Measurements from ENCODE around the gene CELF1.
A peak's percentile ranks its signal among the peaks of the same experiment; 100 is the strongest.

CELF1 gene

DNA sequence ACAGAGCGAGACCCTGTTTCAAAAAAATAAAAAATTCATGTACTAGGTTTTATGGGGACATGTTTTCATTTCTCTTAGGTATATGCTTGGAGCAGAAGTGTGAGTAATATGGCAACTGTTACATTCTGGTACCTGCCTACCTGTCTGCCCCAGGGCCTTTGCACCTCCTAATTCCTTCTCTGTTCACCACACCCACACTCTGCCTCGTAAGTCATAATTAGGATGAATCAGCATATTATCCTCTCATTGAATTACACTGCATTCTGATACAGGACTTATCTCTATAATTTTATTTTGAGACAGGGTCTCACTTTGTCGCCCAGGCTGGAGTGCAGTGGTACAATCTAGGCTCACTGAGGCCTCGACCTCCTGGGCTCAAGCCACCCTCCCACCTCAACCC is 100.9 kb downstream of the CELF1 start:
- no peaks in the 10 kb centered on the region for H3K9me3 ChIP-seq (replicated peaks; ENCODE audit: low read length)
- peaks cover 6% of the 10 kb centered on the region for H3K36me3 ChIP-seq (ENCODE audit: insufficient read depth, low read length)
- H3K4me3 ChIP-seq (ENCODE audit: low read length): no peak overlapping the region
- peaks cover 19% of the 10 kb centered on the region for H3K4me1 ChIP-seq (ENCODE audit: control insufficient read depth, insufficient read depth, low read length)
- H3K4me2 ChIP-seq (ENCODE audit: low read length): no peak overlapping the region
- no peaks in the 10 kb centered on the region for H3K27me3 ChIP-seq (ENCODE audit: control insufficient read depth, insufficient read depth, low read length)
- no peak overlapping the region for H3K9ac ChIP-seq (ENCODE audit: low read depth, low read length)

GRCh38 chr11:47451436-47451835 is 101.5 kb downstream of the CELF1 start:
- Histone ChIP-seq H3K4me3 (ENCODE audit: low read length) (no peak overlapping the region), H3K9me3 (replicated peaks; ENCODE audit: low read length) (no peaks in the 10 kb centered on the region), H3K36me3 (ENCODE audit: insufficient read depth, low read length) (peaks cover 7% of the 10 kb centered on the region), H3K27me3 (ENCODE audit: control insufficient read depth, insufficient read depth, low read length) (no peaks in the 10 kb centered on the region), H3K4me2 (ENCODE audit: low read length) (no peak overlapping the region), H3K4me1 (ENCODE audit: control insufficient read depth, insufficient read depth, low read length) (peaks cover 22% of the 10 kb centered on the region), H3K9ac (ENCODE audit: low read depth, low read length) (no peak overlapping the region)

DNA sequence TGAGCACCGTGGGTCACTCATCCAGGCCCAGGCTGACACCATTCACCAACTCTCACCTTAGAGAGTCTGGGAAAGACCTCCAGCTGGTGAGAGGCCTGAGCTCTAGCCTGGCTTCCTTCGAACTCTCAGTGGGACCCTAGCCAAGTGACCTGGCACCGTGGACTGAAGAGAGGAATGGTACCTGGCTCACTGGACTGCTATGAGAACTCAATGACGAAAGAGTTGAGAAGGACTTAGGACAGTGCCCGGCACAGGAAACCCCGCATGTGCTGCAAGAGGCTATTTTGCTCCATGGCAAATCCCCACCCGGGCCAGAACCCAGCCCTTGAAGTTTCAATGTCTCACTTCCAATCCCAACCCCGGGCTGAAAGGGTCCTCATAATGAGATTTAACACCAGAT is 103.4 kb downstream of the CELF1 start:
- Histone ChIP-seq H3K9me3 (replicated peaks; ENCODE audit: low read length) (no peaks in the 10 kb centered on the region), H3K4me2 (ENCODE audit: low read length) (peak overlapping the region; percentile 79), H3K36me3 (ENCODE audit: insufficient read depth, low read length) (peaks cover 10% of the 10 kb centered on the region), H3K4me3 (ENCODE audit: low read length) (no peak overlapping the region), H3K27me3 (ENCODE audit: control insufficient read depth, insufficient read depth, low read length) (no peaks in the 10 kb centered on the region), H3K9ac (ENCODE audit: low read depth, low read length) (peak overlapping the region; percentile 86), H3K4me1 (ENCODE audit: control insufficient read depth, insufficient read depth, low read length) (peaks cover 22% of the 10 kb centered on the region)

GRCh38 chr11:47448566-47449427 is 104.1 kb downstream of the CELF1 start, which contains the start of gene RAPSN:
Gene RAPSN, minus strand, starts transcription at chr11:47449136. Its CDS starts 172 bp downstream, at chr11:47448964.
- H3K4me2 ChIP-seq (ENCODE audit: low read length): peak within 1 kb of the TSS; percentile 79
- H3K36me3 ChIP-seq (ENCODE audit: insufficient read depth, low read length): peaks cover 10% of the 10 kb centered on the region
- peak within 1 kb of the TSS; percentile 73 for H3K4me3 ChIP-seq (ENCODE audit: low read length)
- H3K4me1 ChIP-seq (ENCODE audit: control insufficient read depth, insufficient read depth, low read length): peaks cover 22% of the 10 kb centered on the region
- no peaks in the 10 kb centered on the region for H3K27me3 ChIP-seq (ENCODE audit: control insufficient read depth, insufficient read depth, low read length)
- H3K9me3 ChIP-seq (replicated peaks; ENCODE audit: low read length): no peaks in the 10 kb centered on the region
- peak within 1 kb of the TSS; percentile 86 for H3K9ac ChIP-seq (ENCODE audit: low read depth, low read length)

DNA sequence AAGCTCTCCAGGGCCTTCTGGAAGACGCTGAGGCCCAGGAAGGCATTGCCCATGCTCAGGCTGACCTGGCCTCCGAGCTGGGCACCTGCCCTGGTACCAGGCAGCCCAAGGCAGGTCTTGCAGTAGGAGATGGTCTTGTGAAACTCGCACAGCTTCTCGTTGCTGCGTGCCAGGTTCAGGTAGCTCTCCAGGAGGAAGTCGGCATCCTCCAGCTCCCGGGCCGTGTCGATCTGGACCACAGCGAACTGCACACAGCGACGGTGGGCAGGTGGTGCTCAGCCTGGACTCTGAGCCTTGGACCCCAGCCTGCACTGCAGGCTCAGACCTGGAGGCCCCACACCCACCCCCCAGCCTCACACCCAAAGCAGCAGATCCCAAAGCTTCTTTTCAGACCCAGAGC is 105.0 kb downstream of the CELF1 start:
- H3K36me3 ChIP-seq (ENCODE audit: insufficient read depth, low read length): peaks cover 16% of the 10 kb centered on the region
- peak overlapping the region; percentile 86 for H3K9ac ChIP-seq (ENCODE audit: low read depth, low read length)
- H3K9me3 ChIP-seq (replicated peaks; ENCODE audit: low read length): no peaks in the 10 kb centered on the region
- H3K4me2 ChIP-seq (ENCODE audit: low read length): peak overlapping the region; percentile 79
- peaks cover 22% of the 10 kb centered on the region for H3K4me1 ChIP-seq (ENCODE audit: control insufficient read depth, insufficient read depth, low read length)
- peak overlapping the region; percentile 73 for H3K4me3 ChIP-seq (ENCODE audit: low read length)
- no peaks in the 10 kb centered on the region for H3K27me3 ChIP-seq (ENCODE audit: control insufficient read depth, insufficient read depth, low read length)

DNA sequence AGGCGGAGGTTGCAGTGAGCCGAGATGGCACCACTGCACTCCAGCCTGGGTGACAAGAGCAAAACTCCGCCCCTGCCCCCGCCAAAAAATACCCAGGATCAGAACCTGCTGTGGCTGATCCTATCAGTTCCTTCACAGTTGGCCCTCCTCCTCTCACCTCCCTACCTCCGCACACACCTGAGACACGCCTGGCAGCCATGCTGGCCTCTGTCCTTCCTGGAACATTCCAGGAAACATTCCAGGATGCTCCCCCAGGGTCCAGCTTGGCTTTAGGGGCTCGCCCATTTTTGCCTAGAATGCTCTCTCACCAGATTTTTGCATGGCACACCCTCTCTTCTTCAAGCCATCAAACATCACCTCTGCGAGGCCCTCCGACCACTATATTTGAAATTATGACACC is 106.1 kb downstream of the CELF1 start:
- Histone ChIP-seq H3K36me3 (ENCODE audit: insufficient read depth, low read length) (peaks cover 20% of the 10 kb centered on the region), H3K4me1 (ENCODE audit: control insufficient read depth, insufficient read depth, low read length) (peaks cover 22% of the 10 kb centered on the region), H3K27me3 (ENCODE audit: control insufficient read depth, insufficient read depth, low read length) (no peaks in the 10 kb centered on the region), H3K4me2 (ENCODE audit: low read length) (peak overlapping the region; percentile 79), H3K9me3 (replicated peaks; ENCODE audit: low read length) (no peaks in the 10 kb centered on the region), H3K9ac (ENCODE audit: low read depth, low read length) (no peak overlapping the region), H3K4me3 (ENCODE audit: low read length) (peak overlapping the region; percentile 73)

- H3K36me3 ChIP-seq (ENCODE audit: insufficient read depth, low read length): peaks cover 25% of the 10 kb centered on the region
- no peaks in the 10 kb centered on the region for H3K9me3 ChIP-seq (replicated peaks; ENCODE audit: low read length)
- H3K4me3 ChIP-seq (ENCODE audit: low read length): no peak overlapping the region
- no peak overlapping the region for H3K9ac ChIP-seq (ENCODE audit: low read depth, low read length)
- H3K4me2 ChIP-seq (ENCODE audit: low read length): no peak overlapping the region
- H3K27me3 ChIP-seq (ENCODE audit: control insufficient read depth, insufficient read depth, low read length): no peaks in the 10 kb centered on the region
- H3K4me1 ChIP-seq (ENCODE audit: control insufficient read depth, insufficient read depth, low read length): peaks cover 22% of the 10 kb centered on the region
These were observed 107.1 kb downstream of the CELF1 start for GRCh38 chr11:47445840-47446239.

- H3K4me2 ChIP-seq (ENCODE audit: low read length): no peak overlapping the region
- H3K4me3 ChIP-seq (ENCODE audit: low read length): no peak overlapping the region
- H3K36me3 ChIP-seq (ENCODE audit: insufficient read depth, low read length): peaks cover 25% of the 10 kb centered on the region
- no peaks in the 10 kb centered on the region for H3K27me3 ChIP-seq (ENCODE audit: control insufficient read depth, insufficient read depth, low read length)
- peaks cover 14% of the 10 kb centered on the region for H3K4me1 ChIP-seq (ENCODE audit: control insufficient read depth, insufficient read depth, low read length)
- no peak overlapping the region for H3K9ac ChIP-seq (ENCODE audit: low read depth, low read length)
- no peaks in the 10 kb centered on the region for H3K9me3 ChIP-seq (replicated peaks; ENCODE audit: low read length)
These were observed 109.1 kb downstream of the CELF1 start for GRCh38 chr11:47443817-47444216.

- no peak overlapping the region for H3K4me2 ChIP-seq (ENCODE audit: low read length)
These were observed 109.8 kb downstream of the CELF1 start for GRCh38 chr11:47443028-47443700.

DNA sequence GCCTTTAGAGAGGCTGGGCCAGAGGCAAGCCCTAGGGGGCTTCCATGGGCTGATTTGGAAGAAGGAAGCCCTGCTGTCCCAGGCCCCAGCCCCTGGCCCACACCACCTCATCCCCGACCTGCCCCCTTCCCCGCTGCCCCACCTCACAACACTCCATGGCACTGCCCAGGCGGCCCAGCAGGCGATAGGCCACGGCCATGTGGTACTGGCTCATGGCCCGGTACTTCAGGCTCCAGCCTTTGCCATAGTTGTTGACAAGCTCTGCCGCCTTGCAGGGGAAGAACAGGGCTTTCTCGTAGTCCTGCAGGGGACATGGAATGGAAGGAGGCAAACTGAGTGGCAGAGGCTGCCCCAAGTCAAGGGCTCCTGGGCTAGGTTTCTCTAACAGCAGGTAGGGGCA is 110.4 kb downstream of the CELF1 start:
- Histone ChIP-seq H3K27me3 (ENCODE audit: control insufficient read depth, insufficient read depth, low read length) (no peaks in the 10 kb centered on the region), H3K36me3 (ENCODE audit: insufficient read depth, low read length) (peaks cover 24% of the 10 kb centered on the region), H3K9me3 (replicated peaks; ENCODE audit: low read length) (no peaks in the 10 kb centered on the region), H3K9ac (ENCODE audit: low read depth, low read length) (no peak overlapping the region), H3K4me1 (ENCODE audit: control insufficient read depth, insufficient read depth, low read length) (peaks cover 7% of the 10 kb centered on the region), H3K4me3 (ENCODE audit: low read length) (no peak overlapping the region), H3K4me2 (ENCODE audit: low read length) (no peak overlapping the region)

More at GRCh38 chr11:47443028-47443700, 109.8 kb downstream of the CELF1 start:
- H3K27me3 ChIP-seq (ENCODE audit: control insufficient read depth, insufficient read depth, low read length): no peaks in the 10 kb centered on the region
- H3K4me1 ChIP-seq (ENCODE audit: control insufficient read depth, insufficient read depth, low read length): peaks cover 11% of the 10 kb centered on the region
- H3K9ac ChIP-seq (ENCODE audit: low read depth, low read length): no peak overlapping the region
- H3K36me3 ChIP-seq (ENCODE audit: insufficient read depth, low read length): peaks cover 25% of the 10 kb centered on the region
- no peak overlapping the region for H3K4me3 ChIP-seq (ENCODE audit: low read length)
- no peaks in the 10 kb centered on the region for H3K9me3 ChIP-seq (replicated peaks; ENCODE audit: low read length)

DNA sequence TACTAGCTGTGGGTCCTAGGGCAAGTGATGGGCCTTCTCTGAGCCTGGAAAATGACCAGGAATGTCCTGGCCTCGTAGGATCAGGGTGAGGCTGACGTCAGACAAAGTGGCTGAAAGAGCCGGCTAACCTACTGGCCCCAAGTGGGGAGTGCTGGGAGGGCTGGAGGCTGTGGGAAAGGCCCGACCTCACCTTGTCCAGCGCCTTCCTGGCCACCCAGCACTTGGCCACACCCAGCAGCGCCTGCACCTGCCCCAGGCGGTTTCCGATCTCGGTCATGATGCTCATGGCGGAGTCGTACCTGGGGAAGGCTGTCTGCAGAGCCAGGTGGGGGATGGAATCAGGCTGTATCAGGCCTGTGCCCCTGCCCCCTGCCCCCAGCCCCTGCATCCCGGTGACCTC is 111.5 kb downstream of the CELF1 start:
- Histone ChIP-seq H3K4me1 (ENCODE audit: control insufficient read depth, insufficient read depth, low read length) (no peaks in the 10 kb centered on the region), H3K36me3 (ENCODE audit: insufficient read depth, low read length) (peaks cover 18% of the 10 kb centered on the region)

More for the DNA sequence above, 111.5 kb downstream of the CELF1 start:
- H3K4me3 ChIP-seq (ENCODE audit: low read length): no peak overlapping the region
- H3K27me3 ChIP-seq (ENCODE audit: control insufficient read depth, insufficient read depth, low read length): no peaks in the 10 kb centered on the region
- H3K4me2 ChIP-seq (ENCODE audit: low read length): no peak overlapping the region
- no peaks in the 10 kb centered on the region for H3K9me3 ChIP-seq (replicated peaks; ENCODE audit: low read length)
- H3K9ac ChIP-seq (ENCODE audit: low read depth, low read length): no peak overlapping the region
